Measurements from ENCODE around the gene ACSS2. TPM values are rescaled to one million over a fixed set of nuclear protein-coding genes. Genes with fewer than 3 reads are reported as not detected.
A peak's percentile ranks its signal among the peaks of the same experiment; 100 is the strongest.

Gene ACSS2
- 10 to 100 TPM; 27.4 to 29.6 TPM for total RNA-seq

GRCh38 chr20:34876406-34877282 is at the start of gene ACSS2:
TSS of gene ACSS2 (plus strand) at chr20:34876612. CDS start at chr20:34876646, 34 bp downstream.
- peak; percentile 99 for DNase-seq
- H3K4me3 Mint-ChIP-seq = peak within 1 kb of the TSS; percentile 94
- POLR2A ChIA-PET = interaction anchor here (1.1 to 5.7 kb wide), 8 partner anchors 12 to 764 kb away, joined by 3 to 44 read pairs (median 4); partner anchors contain the start of genes EIF2S2, GSS and MYH7B
- no peaks in the 10 kb centered on the region for H3K9me3 Mint-ChIP-seq
- peaks cover 3% of the 10 kb centered on the region for H3K36me3 Mint-ChIP-seq
- peak within 1 kb of the TSS; percentile 93 for H3K27ac Mint-ChIP-seq
- ATAC-seq (ENCODE audit: low read depth) = peak; percentile 34
- H3K4me1 Mint-ChIP-seq = peaks cover 49% of the 10 kb centered on the region
- peaks cover 2% of the 10 kb centered on the region for H3K27me3 Mint-ChIP-seq

- Mint-ChIP-seq H3K9me3 (no peaks in the 10 kb centered on the region), H3K4me3 (no peak overlapping the region), H3K4me1 (peaks cover 7% of the 10 kb centered on the region), H3K36me3 (peaks cover 2% of the 10 kb centered on the region), H3K27me3 (peaks cover 38% of the 10 kb centered on the region), H3K27ac (no peak overlapping the region)
- no peak for ATAC-seq (ENCODE audit: low read depth)
- POLR2A ChIA-PET = no interaction called here
- no peak for DNase-seq
Observed at GRCh38 chr20:34829191-34829590, 47.2 kb upstream of the ACSS2 start.

GRCh38 chr20:34831936-34832335 is 44.5 kb upstream of the ACSS2 start:
- ATAC-seq (ENCODE audit: low read depth) (no peak), DNase-seq (no peak)
- no peak overlapping the region for H3K4me3 Mint-ChIP-seq
- POLR2A ChIA-PET = no interaction called here
- no peaks in the 10 kb centered on the region for H3K36me3 Mint-ChIP-seq
- H3K27me3 Mint-ChIP-seq = peaks cover 41% of the 10 kb centered on the region
- H3K9me3 Mint-ChIP-seq = no peaks in the 10 kb centered on the region
- no peak overlapping the region for H3K27ac Mint-ChIP-seq
- H3K4me1 Mint-ChIP-seq = peaks cover 2% of the 10 kb centered on the region

- Mint-ChIP-seq H3K36me3 (no peaks in the 10 kb centered on the region), H3K27me3 (peaks cover 40% of the 10 kb centered on the region), H3K27ac (no peak overlapping the region), H3K4me1 (peaks cover 2% of the 10 kb centered on the region), H3K4me3 (no peak overlapping the region), H3K9me3 (no peaks in the 10 kb centered on the region)
- no peak for DNase-seq
- POLR2A ChIA-PET = interaction anchor here (0.7 kb wide), 1 partner anchor 1889 kb away, joined by 3 read pairs; no protein-coding TSS in a partner anchor
- peak; percentile 33 for ATAC-seq (ENCODE audit: low read depth)
Observed at GRCh38 chr20:34834459-34834893, 41.9 kb upstream of the ACSS2 start.

GRCh38 chr20:34842143-34842542 is 34.3 kb upstream of the ACSS2 start:
- no peaks in the 10 kb centered on the region for H3K9me3 Mint-ChIP-seq
- no peak overlapping the region for H3K4me3 Mint-ChIP-seq
- DNase-seq (no peak), ATAC-seq (ENCODE audit: low read depth) (no peak)
- peaks cover 19% of the 10 kb centered on the region for H3K27me3 Mint-ChIP-seq
- H3K36me3 Mint-ChIP-seq = no peaks in the 10 kb centered on the region
- POLR2A ChIA-PET = no interaction called here
- no peak overlapping the region for H3K27ac Mint-ChIP-seq
- H3K4me1 Mint-ChIP-seq = peaks cover 1% of the 10 kb centered on the region

GRCh38 chr20:34843421-34843820 is 33.0 kb upstream of the ACSS2 start:
- POLR2A ChIA-PET = no interaction called here
- no peaks in the 10 kb centered on the region for H3K9me3 Mint-ChIP-seq
- DNase-seq = no peak
- no peak overlapping the region for H3K27ac Mint-ChIP-seq
- H3K27me3 Mint-ChIP-seq = peaks cover 19% of the 10 kb centered on the region
- no peak overlapping the region for H3K4me3 Mint-ChIP-seq
- ATAC-seq (ENCODE audit: low read depth) = no peak
- H3K36me3 Mint-ChIP-seq = no peaks in the 10 kb centered on the region
- H3K4me1 Mint-ChIP-seq = peaks cover 3% of the 10 kb centered on the region

- Mint-ChIP-seq H3K36me3 (no peaks in the 10 kb centered on the region), H3K4me1 (peaks cover 4% of the 10 kb centered on the region), H3K9me3 (no peaks in the 10 kb centered on the region), H3K27ac (no peak overlapping the region), H3K4me3 (no peak overlapping the region), H3K27me3 (no peaks in the 10 kb centered on the region)
- no peak for ATAC-seq (ENCODE audit: low read depth)
- POLR2A ChIA-PET = no interaction called here
- no peak for DNase-seq
Observed at GRCh38 chr20:34848597-34848996, 27.8 kb upstream of the ACSS2 start.

- no peaks in the 10 kb centered on the region for H3K36me3 Mint-ChIP-seq
- no peak overlapping the region for H3K27ac Mint-ChIP-seq
- H3K27me3 Mint-ChIP-seq = no peaks in the 10 kb centered on the region
- POLR2A ChIA-PET = no interaction called here
- no peaks in the 10 kb centered on the region for H3K9me3 Mint-ChIP-seq
- ATAC-seq (ENCODE audit: low read depth) (no peak), DNase-seq (no peak)
- H3K4me1 Mint-ChIP-seq = peaks cover 4% of the 10 kb centered on the region
- no peak overlapping the region for H3K4me3 Mint-ChIP-seq
Observed at GRCh38 chr20:34849778-34850177, 26.6 kb upstream of the ACSS2 start.

- H3K9me3 Mint-ChIP-seq = no peaks in the 10 kb centered on the region
- H3K4me1 Mint-ChIP-seq = peaks cover 4% of the 10 kb centered on the region
- H3K36me3 Mint-ChIP-seq = no peaks in the 10 kb centered on the region
- no peak overlapping the region for H3K27ac Mint-ChIP-seq
- DNase-seq (no peak), ATAC-seq (ENCODE audit: low read depth) (no peak)
- no peaks in the 10 kb centered on the region for H3K27me3 Mint-ChIP-seq
- POLR2A ChIA-PET = no interaction called here
- no peak overlapping the region for H3K4me3 Mint-ChIP-seq
Observed at GRCh38 chr20:34850969-34851368, 25.4 kb upstream of the ACSS2 start.

GRCh38 chr20:34852298-34852697 is 24.1 kb upstream of the ACSS2 start:
- Mint-ChIP-seq H3K4me3 (no peak overlapping the region), H3K9me3 (no peaks in the 10 kb centered on the region), H3K27ac (no peak overlapping the region), H3K4me1 (peaks cover 4% of the 10 kb centered on the region), H3K36me3 (no peaks in the 10 kb centered on the region), H3K27me3 (no peaks in the 10 kb centered on the region)
- DNase-seq = no peak
- no peak for ATAC-seq (ENCODE audit: low read depth)
- POLR2A ChIA-PET = no interaction called here

- H3K4me1 Mint-ChIP-seq = no peaks in the 10 kb centered on the region
- H3K27ac Mint-ChIP-seq = no peak overlapping the region
- no peaks in the 10 kb centered on the region for H3K9me3 Mint-ChIP-seq
- no peak overlapping the region for H3K4me3 Mint-ChIP-seq
- POLR2A ChIA-PET = no interaction called here
- no peaks in the 10 kb centered on the region for H3K27me3 Mint-ChIP-seq
- peaks cover 3% of the 10 kb centered on the region for H3K36me3 Mint-ChIP-seq
- ATAC-seq (ENCODE audit: low read depth) = no peak
- no peak for DNase-seq
Observed at GRCh38 chr20:34859367-34859766, 17.0 kb upstream of the ACSS2 start.

- H3K36me3 Mint-ChIP-seq = peaks cover 3% of the 10 kb centered on the region
- no peak overlapping the region for H3K27ac Mint-ChIP-seq
- no peak overlapping the region for H3K4me3 Mint-ChIP-seq
- H3K4me1 Mint-ChIP-seq = no peaks in the 10 kb centered on the region
- H3K9me3 Mint-ChIP-seq = no peaks in the 10 kb centered on the region
- no peak for DNase-seq
- no peak for ATAC-seq (ENCODE audit: low read depth)
- POLR2A ChIA-PET = no interaction called here
- H3K27me3 Mint-ChIP-seq = no peaks in the 10 kb centered on the region
Observed at GRCh38 chr20:34859826-34860545, 16.4 kb upstream of the ACSS2 start.

GRCh38 chr20:34861386-34862084 is 14.9 kb upstream of the ACSS2 start:
- DNase-seq = no peak
- no peak for ATAC-seq (ENCODE audit: low read depth)
- POLR2A ChIA-PET = interaction anchor here (0.6 kb wide), 1 partner anchor 183 kb away, joined by 3 read pairs; no protein-coding TSS in a partner anchor
- Mint-ChIP-seq H3K4me1 (peaks cover 1% of the 10 kb centered on the region), H3K9me3 (no peaks in the 10 kb centered on the region), H3K4me3 (no peak overlapping the region), H3K27ac (peak overlapping the region; percentile 5), H3K36me3 (peaks cover 3% of the 10 kb centered on the region), H3K27me3 (no peaks in the 10 kb centered on the region)

Measured in activated naive CD8-positive, alpha-beta T cell treated with anti-CD3 and anti-CD28 coated beads, Interleukin-2, amount 10 ng/mL, durations not matched to agents 7 days and 5 days (primary cell).